Liver (tissue), 9 donors: ENCODE results near the gene PPP2R3A. TPM values are rescaled to one million over a fixed set of nuclear protein-coding genes. Genes with fewer than 3 reads are reported as not detected.

Experiments
- DNase-seq: peaks from one replicate; pipeline ENCODE4 v3.0.0-alpha.2; 2017; ENCODE audit warnings: low spot score
- H3K27ac ChIP-seq, 2 donors: one replicate each; pipeline ENCODE4 v1.7.0; 2013; ENCODE audit warnings: inconsistent platforms in 2 of 2, low read length in 2 of 2, control low read depth in 1 of 2, low read depth in 1 of 2, mild to moderate bottlenecking in 1 of 2
- H3K27me3 ChIP-seq, 4 donors: one replicate each; pipeline versions ENCODE4 v1.6.1 to v1.7.0; 2013; ENCODE audit warnings: low read length in 3 of 4, inconsistent platforms in 1 of 4, mild to moderate bottlenecking in 1 of 4, moderate library complexity in 1 of 4; ENCODE audit not compliant: control insufficient read depth in 4 of 4, insufficient read depth in 4 of 4
- H3K36me3 ChIP-seq, 4 donors: one replicate each; pipeline versions ENCODE4 v1.6.1 to v1.7.0; 2013; ENCODE audit warnings: low read length in 3 of 4, mild to moderate bottlenecking in 3 of 4, low read depth in 1 of 4, moderate library complexity in 1 of 4; ENCODE audit not compliant: control insufficient read depth in 4 of 4, insufficient read depth in 3 of 4
- H3K4me1 ChIP-seq, 4 donors: one replicate each; pipeline versions ENCODE4 v1.6.1 to v1.7.0; 2013; ENCODE audit warnings: low read length in 3 of 4, mild to moderate bottlenecking in 3 of 4, moderate library complexity in 1 of 4; ENCODE audit not compliant: control insufficient read depth in 4 of 4, insufficient read depth in 4 of 4
- H3K4me3 ChIP-seq, 3 donors: one replicate each; pipeline versions ENCODE4 v1.6.1 to v1.7.0; 2013; ENCODE audit warnings: low read length in 3 of 3, control low read depth in 1 of 3, low read depth in 1 of 3, mild to moderate bottlenecking in 1 of 3
- H3K9ac ChIP-seq, 2 donors: one replicate each; pipeline ENCODE4 v1.7.0; 2013; ENCODE audit warnings: low read length in 2 of 2, mild to moderate bottlenecking in 2 of 2, moderate library complexity in 2 of 2, control low read depth in 1 of 2, low read depth in 1 of 2
- H3K9me3 ChIP-seq, 4 donors: one replicate each; pipeline versions ENCODE4 v1.6.1 to v1.7.0; 2013; ENCODE audit warnings: low read length in 3 of 4; ENCODE audit not compliant: control insufficient read depth in 4 of 4
- EGR1 ChIP-seq, 2 donors: IDR thresholded peaks; 2 replicates each; pipeline ENCODE4 v1.6.1; 2016 to 2018; ENCODE audit warnings: antibody characterized with exemption in 2 of 2, low read depth in 2 of 2
- FOXA1 ChIP-seq: IDR thresholded peaks from 2 replicates; pipeline ENCODE4 v1.6.1; 2016; ENCODE audit warnings: antibody characterized with exemption
- FOXA2 ChIP-seq: IDR thresholded peaks from 2 replicates; pipeline ENCODE4 v1.6.1; 2016; ENCODE audit warnings: antibody characterized with exemption
- GABPA ChIP-seq, 2 donors: IDR thresholded peaks in 1 of 2; conservative IDR thresholded peaks in 1 of 2; 2 replicates each; pipeline ENCODE4 v1.6.1; 2016; ENCODE audit warnings: antibody characterized with exemption in 2 of 2, mild to moderate bottlenecking in 1 of 2, moderate library complexity in 1 of 2
- HNF4A ChIP-seq, 2 donors: conservative IDR thresholded peaks; 2 replicates each; pipeline ENCODE4 v1.6.1; 2016; ENCODE audit warnings: antibody characterized with exemption in 2 of 2, mild to moderate bottlenecking in 2 of 2
- HNF4G ChIP-seq: IDR thresholded peaks from 2 replicates; pipeline ENCODE4 v1.6.1; 2016; ENCODE audit warnings: antibody characterized with exemption
- JUND ChIP-seq, 2 donors: IDR thresholded peaks; 2 replicates each; pipeline ENCODE4 v1.6.1; 2016; ENCODE audit warnings: antibody characterized with exemption in 2 of 2
- NR2F2 ChIP-seq: IDR thresholded peaks from 2 replicates; pipeline ENCODE4 v1.6.1; 2016; ENCODE audit warnings: antibody characterized with exemption
- RAD21 ChIP-seq, 2 donors: IDR thresholded peaks; 2 replicates each; pipeline ENCODE4 v1.6.1; 2016; ENCODE audit warnings: antibody characterized with exemption in 2 of 2, mild to moderate bottlenecking in 2 of 2
- RXRA ChIP-seq, 2 donors: IDR thresholded peaks; 2 replicates each; pipeline ENCODE4 v1.6.1; 2017 to 2018; ENCODE audit warnings: antibody characterized with exemption in 2 of 2, mild to moderate bottlenecking in 1 of 2
- SP1 ChIP-seq: IDR thresholded peaks from 2 replicates; pipeline ENCODE4 v1.6.1; 2018; ENCODE audit warnings: antibody characterized with exemption, mild to moderate bottlenecking
- TAF1 ChIP-seq: conservative IDR thresholded peaks from 2 replicates; pipeline ENCODE4 v1.6.1; 2016; ENCODE audit warnings: antibody characterized with exemption, mild to moderate bottlenecking
- YY1 ChIP-seq: IDR thresholded peaks from 2 replicates; pipeline ENCODE4 v1.6.1; 2016; ENCODE audit warnings: antibody characterized with exemption, mild to moderate bottlenecking
- WGBS: extraction: QIAGEN DNeasy Blood & Tissue Kit; methylation state at CpG from one replicate; pipeline ENCODE4 v1.1.7; 2013; 5-methylcytosine and 5-hydroxymethylcytosine counted together
- polyA plus RNA-seq, 2 donors: library from polyadenylated mRNA; stranded (reverse) in 1 of 2; unstranded in 1 of 2; fragments of 200-250 nt in 1 of 2; fragments of >200 nt in 1 of 2; fragmentation: Nextera tagmentation in 1 of 2; extraction: Ambion mirVana in 1 of 2; gene quantifications; one replicate each; pipeline versions ENCODE4 v1.2.1 to v1.2.3, GENCODE V29; 2013 to 2015
- total RNA-seq, 2 donors: library from RNA; depleted of rRNA; stranded (reverse); fragments of >200 nt; gene quantifications; one replicate each; pipeline ENCODE4 v1.2.3, GENCODE V29; 2014
- TF ChIP-seq, protein P1 (sequence below): IDR thresholded peaks from 2 replicates; pipeline ENCODE4 v1.6.1; 2016; ENCODE audit warnings: antibody characterized with exemption
- TF ChIP-seq, protein P2 (sequence below): IDR thresholded peaks from 2 replicates; pipeline ENCODE4 v1.6.1; 2016; ENCODE audit warnings: antibody characterized with exemption, mild to moderate bottlenecking
- TF ChIP-seq, protein P3 (sequence below): IDR thresholded peaks from 2 replicates; pipeline ENCODE4 v1.6.1; 2016; ENCODE audit warnings: antibody characterized with exemption
- TF ChIP-seq, protein P4 (sequence below): fragments of 150-350 bp; IDR thresholded peaks from 2 replicates; pipeline ENCODE4 v1.5.1; 2017; ENCODE audit warnings: improper control_type of control experiment, low read depth, low read length; ENCODE audit not compliant: missing input control
- TF ChIP-seq, protein P5 (sequence below): IDR thresholded peaks from 2 replicates; pipeline ENCODE4 v1.6.1; 2016; ENCODE audit warnings: antibody characterized with exemption
- donor health status: healthy.
- donor health status: healthy.
- donor health status: healthy.
- donor health status: healthy.
- donor health status: healthy.

The PPP2R3A gene
- total and polyA plus RNA-seq, 4 donors = 0.54 to 3.3 (median 1.6) TPM

DNA sequence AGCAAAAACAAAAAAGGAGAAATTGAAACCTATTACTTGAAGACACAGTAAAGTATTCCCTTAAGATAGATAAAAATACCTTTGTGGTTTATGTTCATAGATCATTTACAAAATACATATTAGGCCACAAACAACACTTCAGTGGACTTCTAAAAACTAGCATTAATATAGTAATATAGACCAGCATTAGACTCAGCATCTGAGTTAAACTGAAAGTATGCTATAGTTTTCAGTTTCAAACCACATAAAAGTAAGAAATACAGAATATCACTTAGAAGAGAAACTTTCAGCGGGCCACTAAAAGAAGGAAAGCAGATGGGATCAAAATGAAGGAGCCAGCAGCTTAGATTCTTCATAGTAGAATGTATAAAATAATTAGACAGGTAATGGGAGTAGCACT lies 144.0 kb downstream of the PPP2R3A start:
- Histone ChIP-seq H3K27me3 (no peaks in the 10 kb centered on the region), H3K36me3 (no peaks in the 10 kb centered on the region), H3K9ac (no peak overlapping the region), H3K4me3 (no peak overlapping the region), H3K27ac (no peak overlapping the region), H3K9me3 (no peaks in the 10 kb centered on the region), H3K4me1 (no peaks in the 10 kb centered on the region)
- WGBS = 92% methylated on average over 1 of the region's 1 CpG
- TF ChIP-seq SP1 (no peak), NR2F2 (no peak), HNF4A (conservative IDR thresholded peaks at IDR 0.05) (no peak), TAF1 (no peak), HNF4G (no peak), JUND (IDR thresholded peaks at IDR 0.05) (no peak), RXRA (IDR thresholded peaks at IDR 0.05) (no peak), GABPA (IDR thresholded peaks at IDR 0.05 in 1 of 2, conservative IDR thresholded peaks at IDR 0.05 in 1 of 2) (no peak), EGR1 (IDR thresholded peaks at IDR 0.05; ENCODE audit: low read depth in 2 of 2) (no peak), RAD21 (IDR thresholded peaks at IDR 0.05) (no peak), FOXA1 (no peak), FOXA2 (no peak), YY1 (no peak)
- TF ChIP-seq, protein P1, sequence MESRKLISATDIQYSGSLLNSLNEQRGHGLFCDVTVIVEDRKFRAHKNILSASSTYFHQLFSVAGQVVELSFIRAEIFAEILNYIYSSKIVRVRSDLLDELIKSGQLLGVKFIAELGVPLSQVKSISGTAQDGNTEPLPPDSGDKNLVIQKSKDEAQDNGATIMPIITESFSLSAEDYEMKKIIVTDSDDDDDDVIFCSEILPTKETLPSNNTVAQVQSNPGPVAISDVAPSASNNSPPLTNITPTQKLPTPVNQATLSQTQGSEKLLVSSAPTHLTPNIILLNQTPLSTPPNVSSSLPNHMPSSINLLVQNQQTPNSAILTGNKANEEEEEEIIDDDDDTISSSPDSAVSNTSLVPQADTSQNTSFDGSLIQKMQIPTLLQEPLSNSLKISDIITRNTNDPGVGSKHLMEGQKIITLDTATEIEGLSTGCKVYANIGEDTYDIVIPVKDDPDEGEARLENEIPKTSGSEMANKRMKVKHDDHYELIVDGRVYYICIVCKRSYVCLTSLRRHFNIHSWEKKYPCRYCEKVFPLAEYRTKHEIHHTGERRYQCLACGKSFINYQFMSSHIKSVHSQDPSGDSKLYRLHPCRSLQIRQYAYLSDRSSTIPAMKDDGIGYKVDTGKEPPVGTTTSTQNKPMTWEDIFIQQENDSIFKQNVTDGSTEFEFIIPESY = no peak
- TF ChIP-seq, protein P2, sequence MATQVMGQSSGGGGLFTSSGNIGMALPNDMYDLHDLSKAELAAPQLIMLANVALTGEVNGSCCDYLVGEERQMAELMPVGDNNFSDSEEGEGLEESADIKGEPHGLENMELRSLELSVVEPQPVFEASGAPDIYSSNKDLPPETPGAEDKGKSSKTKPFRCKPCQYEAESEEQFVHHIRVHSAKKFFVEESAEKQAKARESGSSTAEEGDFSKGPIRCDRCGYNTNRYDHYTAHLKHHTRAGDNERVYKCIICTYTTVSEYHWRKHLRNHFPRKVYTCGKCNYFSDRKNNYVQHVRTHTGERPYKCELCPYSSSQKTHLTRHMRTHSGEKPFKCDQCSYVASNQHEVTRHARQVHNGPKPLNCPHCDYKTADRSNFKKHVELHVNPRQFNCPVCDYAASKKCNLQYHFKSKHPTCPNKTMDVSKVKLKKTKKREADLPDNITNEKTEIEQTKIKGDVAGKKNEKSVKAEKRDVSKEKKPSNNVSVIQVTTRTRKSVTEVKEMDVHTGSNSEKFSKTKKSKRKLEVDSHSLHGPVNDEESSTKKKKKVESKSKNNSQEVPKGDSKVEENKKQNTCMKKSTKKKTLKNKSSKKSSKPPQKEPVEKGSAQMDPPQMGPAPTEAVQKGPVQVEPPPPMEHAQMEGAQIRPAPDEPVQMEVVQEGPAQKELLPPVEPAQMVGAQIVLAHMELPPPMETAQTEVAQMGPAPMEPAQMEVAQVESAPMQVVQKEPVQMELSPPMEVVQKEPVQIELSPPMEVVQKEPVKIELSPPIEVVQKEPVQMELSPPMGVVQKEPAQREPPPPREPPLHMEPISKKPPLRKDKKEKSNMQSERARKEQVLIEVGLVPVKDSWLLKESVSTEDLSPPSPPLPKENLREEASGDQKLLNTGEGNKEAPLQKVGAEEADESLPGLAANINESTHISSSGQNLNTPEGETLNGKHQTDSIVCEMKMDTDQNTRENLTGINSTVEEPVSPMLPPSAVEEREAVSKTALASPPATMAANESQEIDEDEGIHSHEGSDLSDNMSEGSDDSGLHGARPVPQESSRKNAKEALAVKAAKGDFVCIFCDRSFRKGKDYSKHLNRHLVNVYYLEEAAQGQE = no peak
- TF ChIP-seq, protein P3, sequence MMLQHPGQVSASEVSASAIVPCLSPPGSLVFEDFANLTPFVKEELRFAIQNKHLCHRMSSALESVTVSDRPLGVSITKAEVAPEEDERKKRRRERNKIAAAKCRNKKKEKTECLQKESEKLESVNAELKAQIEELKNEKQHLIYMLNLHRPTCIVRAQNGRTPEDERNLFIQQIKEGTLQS = no peak
- TF ChIP-seq, protein P4, sequence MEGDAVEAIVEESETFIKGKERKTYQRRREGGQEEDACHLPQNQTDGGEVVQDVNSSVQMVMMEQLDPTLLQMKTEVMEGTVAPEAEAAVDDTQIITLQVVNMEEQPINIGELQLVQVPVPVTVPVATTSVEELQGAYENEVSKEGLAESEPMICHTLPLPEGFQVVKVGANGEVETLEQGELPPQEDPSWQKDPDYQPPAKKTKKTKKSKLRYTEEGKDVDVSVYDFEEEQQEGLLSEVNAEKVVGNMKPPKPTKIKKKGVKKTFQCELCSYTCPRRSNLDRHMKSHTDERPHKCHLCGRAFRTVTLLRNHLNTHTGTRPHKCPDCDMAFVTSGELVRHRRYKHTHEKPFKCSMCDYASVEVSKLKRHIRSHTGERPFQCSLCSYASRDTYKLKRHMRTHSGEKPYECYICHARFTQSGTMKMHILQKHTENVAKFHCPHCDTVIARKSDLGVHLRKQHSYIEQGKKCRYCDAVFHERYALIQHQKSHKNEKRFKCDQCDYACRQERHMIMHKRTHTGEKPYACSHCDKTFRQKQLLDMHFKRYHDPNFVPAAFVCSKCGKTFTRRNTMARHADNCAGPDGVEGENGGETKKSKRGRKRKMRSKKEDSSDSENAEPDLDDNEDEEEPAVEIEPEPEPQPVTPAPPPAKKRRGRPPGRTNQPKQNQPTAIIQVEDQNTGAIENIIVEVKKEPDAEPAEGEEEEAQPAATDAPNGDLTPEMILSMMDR = no peak
- no peak for DNase-seq

DNA sequence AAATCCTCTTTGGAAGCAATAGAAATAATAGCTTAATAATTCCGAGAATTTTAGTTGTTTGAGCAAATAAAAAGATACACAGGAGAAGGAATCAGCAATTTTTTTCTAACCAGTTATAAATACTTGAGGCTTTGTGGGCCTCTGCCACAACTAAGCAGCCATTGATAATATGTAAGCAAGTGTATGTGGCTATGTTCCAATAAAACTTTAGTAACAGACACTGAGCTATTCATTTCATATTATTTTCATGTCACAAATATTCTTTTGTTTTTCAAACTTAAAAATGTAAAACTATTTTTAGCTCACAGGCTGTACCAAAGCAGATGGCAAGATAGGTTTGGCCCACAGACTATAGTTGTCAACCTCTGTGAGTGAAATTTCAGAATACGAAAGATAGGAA lies 145.0 kb downstream of the PPP2R3A start:
- Histone ChIP-seq H3K4me3 (no peak overlapping the region), H3K36me3 (no peaks in the 10 kb centered on the region), H3K27ac (no peak overlapping the region), H3K4me1 (no peaks in the 10 kb centered on the region), H3K9ac (no peak overlapping the region), H3K27me3 (no peaks in the 10 kb centered on the region), H3K9me3 (no peaks in the 10 kb centered on the region)
- 96% methylated on average over 2 of the region's 2 CpGs for WGBS
- no peak for DNase-seq
- TF ChIP-seq TAF1 = no peak
- TF ChIP-seq, protein P4 = no peak
- TF ChIP-seq, protein P3 = no peak
- TF ChIP-seq EGR1 (IDR thresholded peaks at IDR 0.05; ENCODE audit: low read depth in 2 of 2) = no peak
- TF ChIP-seq FOXA2 = no peak
- no peak for TF ChIP-seq RXRA (IDR thresholded peaks at IDR 0.05)
- TF ChIP-seq, protein P5, sequence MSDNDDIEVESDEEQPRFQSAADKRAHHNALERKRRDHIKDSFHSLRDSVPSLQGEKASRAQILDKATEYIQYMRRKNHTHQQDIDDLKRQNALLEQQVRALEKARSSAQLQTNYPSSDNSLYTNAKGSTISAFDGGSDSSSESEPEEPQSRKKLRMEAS = no peak
- TF ChIP-seq HNF4A (conservative IDR thresholded peaks at IDR 0.05) = no peak
- TF ChIP-seq JUND (IDR thresholded peaks at IDR 0.05) = no peak
- TF ChIP-seq NR2F2 = no peak
- no peak for TF ChIP-seq SP1
- TF ChIP-seq YY1 = no peak
- no peak for TF ChIP-seq RAD21 (IDR thresholded peaks at IDR 0.05)
